SU-DHL-6 (cell line): ENCODE results near the gene SESN1.

Experiments
- H2AFZ ChIP-seq: fragments of 200-600 bp; sonication (generic); 2 replicates; pipeline ENCODE4 v1.6.1; 2014; ENCODE audit warnings: low read depth, mild to moderate bottlenecking, moderate library complexity, mixed read lengths, antibody characterized with exemption, low read length; ENCODE audit not compliant: severe bottlenecking
- H3F3A ChIP-seq: fragments of 200-600 bp; shearing (Covaris generic); 2 replicates; pipeline ENCODE4 v1.6.0; 2016; ENCODE audit warnings: antibody characterized with exemption, mild to moderate bottlenecking; ENCODE audit not compliant: insufficient read depth
- H3K27ac ChIP-seq: fragments of 200-600 bp; sonication (generic); 2 replicates; pipeline ENCODE4 v1.5.1; 2016; ENCODE audit warnings: low read depth, mild to moderate bottlenecking, low read length, moderate library complexity, mixed read lengths
- H3K27me3 ChIP-seq: fragments of 200-600 bp; sonication (generic), shearing (Covaris generic); 2 replicates; pipeline ENCODE4 v1.6.0; 2014; ENCODE audit warnings: mild to moderate bottlenecking, low read length
- H3K36me3 ChIP-seq: fragments of 200-600 bp; sonication (generic); 2 replicates; pipeline ENCODE4 v1.6.1; 2014; ENCODE audit warnings: mild to moderate bottlenecking, low read length, mixed read lengths
- H3K4me2 ChIP-seq: fragments of 300-600, 200-600 bp; shearing (Covaris generic), sonication (generic); 2 replicates; pipeline ENCODE4 v1.6.0; 2014; ENCODE audit warnings: low read length, low read depth, mild to moderate bottlenecking; ENCODE audit not compliant: poor library complexity, severe bottlenecking
- H3K4me3 ChIP-seq: fragments of 200-600 bp; sonication (generic); 2 replicates; pipeline ENCODE4 v1.5.1; 2014; ENCODE audit warnings: antibody characterized with exemption, low read length, mild to moderate bottlenecking, mixed read lengths; ENCODE audit not compliant: insufficient read depth, poor library complexity, severe bottlenecking
- H3K79me2 ChIP-seq: fragments of 200-600 bp; sonication (generic); 2 replicates; pipeline ENCODE4 v1.6.1; 2014; ENCODE audit warnings: mild to moderate bottlenecking, low read length, moderate library complexity; ENCODE audit not compliant: insufficient read depth
- H3K9ac ChIP-seq: fragments of 200-600 bp; sonication (generic); 2 replicates; pipeline ENCODE4 v1.7.0; 2014; ENCODE audit warnings: mild to moderate bottlenecking, low read length
- H3K9me2 ChIP-seq: fragments of 200-600 bp; sonication (generic); replicated peaks from 2 replicates; pipeline ENCODE4 v1.6.1; 2014; ENCODE audit warnings: low read length; ENCODE audit not compliant: insufficient read depth
- H3K9me3 ChIP-seq: fragments of 200-600 bp; sonication (generic); 2 replicates; pipeline ENCODE4 v1.6.1; 2014; ENCODE audit warnings: low read length, mixed read lengths; ENCODE audit not compliant: insufficient read depth
- H4K20me1 ChIP-seq: fragments of 200-600 bp; sonication (generic); 2 replicates; pipeline ENCODE4 v1.6.1; 2014; ENCODE audit warnings: low read depth, mild to moderate bottlenecking, antibody characterized with exemption, low read length, moderate library complexity, mixed read lengths
- EZH2phosphoT487 ChIP-seq: fragments of 200-600 bp; sonication (generic), shearing (Covaris generic); conservative IDR thresholded peaks from 2 replicates; pipeline ENCODE4 v1.6.1; 2018; ENCODE audit warnings: mild to moderate bottlenecking, antibody characterized with exemption, low read length, moderate library complexity, mixed read lengths
- TF ChIP-seq, protein P1 (sequence below): fragments of 200-600 bp; sonication (generic); IDR thresholded peaks from one replicate; pipeline ENCODE4 v1.5.1; 2017; ENCODE audit warnings: antibody characterized with exemption, mild to moderate bottlenecking, low read length, moderate library complexity; ENCODE audit not compliant: insufficient read depth, poor library complexity, severe bottlenecking

The SESN1 gene

DNA sequence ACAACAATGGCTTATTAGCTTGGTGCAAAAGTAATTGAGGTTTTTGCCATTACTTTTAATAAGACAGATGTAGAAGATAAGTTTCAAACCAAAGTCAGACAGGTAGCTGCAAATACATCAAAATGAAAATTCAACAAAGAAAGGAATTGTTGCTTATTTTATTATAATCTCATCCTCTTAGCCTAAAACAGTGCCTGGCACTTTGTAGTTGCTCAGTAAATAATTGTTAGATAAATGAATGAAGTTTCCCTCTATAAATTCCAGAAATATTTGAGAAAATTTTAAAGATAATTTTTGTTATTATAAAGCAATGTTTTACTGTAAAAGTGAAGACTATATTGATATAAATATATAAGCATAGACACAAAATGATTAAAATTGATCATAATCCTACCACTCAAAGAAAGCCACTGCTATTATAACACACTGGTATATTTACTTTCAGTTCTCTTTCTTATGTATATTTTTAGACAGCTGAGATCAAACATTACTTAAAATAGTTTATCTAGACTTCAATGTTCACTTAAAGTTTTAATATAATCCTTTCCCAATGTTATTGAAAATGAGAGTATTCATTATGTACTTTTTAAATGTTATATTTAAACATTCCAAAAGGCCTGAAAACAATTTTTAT, 42.5 kb downstream of the SESN1 start:
- Histone ChIP-seq H3K9me3 (0 out of 2 replicates have a peak, but pooled peaks cover 5% of the 10 kb centered on the region), H4K20me1 (no peaks in the 10 kb centered on the region), H3K9me2 (no peaks in the 10 kb centered on the region), H3F3A (no peaks in the 10 kb centered on the region), H3K9ac (no peak overlapping the region), H3K4me3 (no peak overlapping the region), H3K27me3 (no peaks in the 10 kb centered on the region), H3K4me2 (no peak overlapping the region), H3K27ac (no peak overlapping the region), H2AFZ (no peak overlapping the region), H3K79me2 (no peaks in the 10 kb centered on the region), H3K36me3 (no peaks in the 10 kb centered on the region)
- TF ChIP-seq, protein P1, sequence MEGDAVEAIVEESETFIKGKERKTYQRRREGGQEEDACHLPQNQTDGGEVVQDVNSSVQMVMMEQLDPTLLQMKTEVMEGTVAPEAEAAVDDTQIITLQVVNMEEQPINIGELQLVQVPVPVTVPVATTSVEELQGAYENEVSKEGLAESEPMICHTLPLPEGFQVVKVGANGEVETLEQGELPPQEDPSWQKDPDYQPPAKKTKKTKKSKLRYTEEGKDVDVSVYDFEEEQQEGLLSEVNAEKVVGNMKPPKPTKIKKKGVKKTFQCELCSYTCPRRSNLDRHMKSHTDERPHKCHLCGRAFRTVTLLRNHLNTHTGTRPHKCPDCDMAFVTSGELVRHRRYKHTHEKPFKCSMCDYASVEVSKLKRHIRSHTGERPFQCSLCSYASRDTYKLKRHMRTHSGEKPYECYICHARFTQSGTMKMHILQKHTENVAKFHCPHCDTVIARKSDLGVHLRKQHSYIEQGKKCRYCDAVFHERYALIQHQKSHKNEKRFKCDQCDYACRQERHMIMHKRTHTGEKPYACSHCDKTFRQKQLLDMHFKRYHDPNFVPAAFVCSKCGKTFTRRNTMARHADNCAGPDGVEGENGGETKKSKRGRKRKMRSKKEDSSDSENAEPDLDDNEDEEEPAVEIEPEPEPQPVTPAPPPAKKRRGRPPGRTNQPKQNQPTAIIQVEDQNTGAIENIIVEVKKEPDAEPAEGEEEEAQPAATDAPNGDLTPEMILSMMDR: no peak
- no peak for TF ChIP-seq EZH2phosphoT487

DNA sequence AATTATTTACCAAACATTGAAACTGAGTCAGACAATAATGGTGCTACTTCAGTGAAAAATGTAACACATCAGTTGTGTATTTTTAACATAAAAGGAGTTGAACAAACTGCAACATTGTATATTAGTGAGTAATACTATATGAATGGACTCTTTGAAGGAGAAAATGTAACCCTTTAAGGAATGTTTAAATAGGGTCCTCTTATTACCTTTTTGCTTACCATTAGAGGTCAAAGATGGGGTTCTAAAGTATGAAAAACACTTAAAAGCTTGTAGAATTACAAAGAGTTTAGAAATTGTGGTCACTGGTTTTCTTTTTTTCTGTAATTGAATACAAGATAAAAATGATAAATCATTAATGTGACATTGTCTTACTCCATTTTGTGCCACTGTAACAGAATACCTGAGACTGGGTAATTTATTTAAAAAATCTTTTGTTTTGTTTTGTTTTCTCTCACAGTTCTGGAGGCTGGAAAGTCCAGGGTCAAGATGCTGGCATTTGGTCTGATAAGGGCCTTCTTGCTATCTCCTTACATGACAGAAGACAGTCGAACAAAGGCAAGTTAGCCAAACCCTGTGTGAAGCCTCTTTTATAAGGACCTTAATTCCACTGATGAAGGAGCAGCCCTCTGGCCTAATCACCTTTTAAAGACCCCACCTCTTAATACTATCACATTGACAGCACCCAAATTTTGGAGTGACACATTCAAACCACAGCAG, 43.2 kb downstream of the SESN1 start:
- Histone ChIP-seq H3K4me2 (no peak overlapping the region), H3K4me3 (no peak overlapping the region), H3F3A (no peaks in the 10 kb centered on the region), H2AFZ (no peak overlapping the region), H3K9ac (no peak overlapping the region), H3K79me2 (no peaks in the 10 kb centered on the region), H3K9me3 (0 out of 2 replicates have a peak, but pooled peaks cover 5% of the 10 kb centered on the region), H4K20me1 (no peaks in the 10 kb centered on the region), H3K27me3 (no peaks in the 10 kb centered on the region), H3K9me2 (no peaks in the 10 kb centered on the region), H3K27ac (no peak overlapping the region), H3K36me3 (no peaks in the 10 kb centered on the region)
- TF ChIP-seq, protein P1: no peak
- no peak for TF ChIP-seq EZH2phosphoT487

GRCh38 chr6:109050447-109051102, 44.1 kb downstream of the SESN1 start:
- Histone ChIP-seq H3K27me3 (no peaks in the 10 kb centered on the region), H3K4me2 (no peak overlapping the region), H2AFZ (no peak overlapping the region), H3K4me3 (no peak overlapping the region), H3K9me3 (0 out of 2 replicates have a peak, but pooled peaks cover 5% of the 10 kb centered on the region), H3K79me2 (no peaks in the 10 kb centered on the region), H4K20me1 (no peaks in the 10 kb centered on the region), H3K9ac (no peak overlapping the region), H3K36me3 (no peaks in the 10 kb centered on the region), H3K9me2 (no peaks in the 10 kb centered on the region), H3F3A (no peaks in the 10 kb centered on the region), H3K27ac (no peak overlapping the region)
- TF ChIP-seq, protein P1: no peak
- no peak for TF ChIP-seq EZH2phosphoT487
